NCI-H1694 (cell line): Measurements from ENCODE around the gene KIAA0232.
"Not testable (repeated sequence)": the region's sequence is repeated elsewhere in the genome, so short reads cannot be mapped to it uniquely, and the experiment has no call there.

Source experiments
- DNase-seq: peaks from one replicate; lab custom pipeline; 2025; lab: John Stamatoyannopoulos, UW

Gene KIAA0232

DNA sequence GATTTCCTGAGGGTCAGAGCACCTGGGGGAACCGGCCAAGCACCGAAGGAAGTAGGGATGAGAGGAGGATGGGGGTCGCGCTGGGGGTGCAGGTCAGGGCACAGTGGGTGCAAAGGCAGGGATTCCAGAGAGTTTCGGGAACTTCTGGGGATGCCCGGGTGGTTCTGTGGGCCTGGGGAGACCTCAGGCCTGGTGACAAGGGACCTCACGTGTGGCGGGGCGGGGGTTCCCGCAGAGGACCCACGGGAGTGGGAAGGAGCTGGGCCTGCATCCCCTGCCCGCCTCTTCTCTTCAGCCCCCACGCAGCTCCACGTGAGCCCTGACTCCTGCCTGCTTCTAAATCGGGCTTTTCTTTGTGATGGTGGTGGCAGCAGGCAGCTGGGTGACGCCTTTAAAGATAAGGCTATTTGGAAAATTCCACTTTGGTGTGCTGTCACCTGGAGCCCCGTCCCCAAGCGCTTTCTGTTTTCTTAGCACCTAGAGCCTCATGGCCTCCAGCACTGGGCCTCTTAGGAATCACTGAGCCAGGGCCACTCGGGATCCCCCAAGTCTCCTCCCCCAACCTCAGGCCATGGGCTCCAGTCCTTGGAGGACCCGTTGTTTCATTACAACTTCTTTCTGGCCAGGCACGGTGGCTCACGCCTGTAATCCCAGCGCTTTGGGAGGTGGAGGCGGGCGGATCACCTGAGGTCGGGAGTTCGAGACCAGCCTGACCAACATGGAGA is 120.0 kb downstream of the KIAA0232 start:
- DNase-seq = no peak

DNA sequence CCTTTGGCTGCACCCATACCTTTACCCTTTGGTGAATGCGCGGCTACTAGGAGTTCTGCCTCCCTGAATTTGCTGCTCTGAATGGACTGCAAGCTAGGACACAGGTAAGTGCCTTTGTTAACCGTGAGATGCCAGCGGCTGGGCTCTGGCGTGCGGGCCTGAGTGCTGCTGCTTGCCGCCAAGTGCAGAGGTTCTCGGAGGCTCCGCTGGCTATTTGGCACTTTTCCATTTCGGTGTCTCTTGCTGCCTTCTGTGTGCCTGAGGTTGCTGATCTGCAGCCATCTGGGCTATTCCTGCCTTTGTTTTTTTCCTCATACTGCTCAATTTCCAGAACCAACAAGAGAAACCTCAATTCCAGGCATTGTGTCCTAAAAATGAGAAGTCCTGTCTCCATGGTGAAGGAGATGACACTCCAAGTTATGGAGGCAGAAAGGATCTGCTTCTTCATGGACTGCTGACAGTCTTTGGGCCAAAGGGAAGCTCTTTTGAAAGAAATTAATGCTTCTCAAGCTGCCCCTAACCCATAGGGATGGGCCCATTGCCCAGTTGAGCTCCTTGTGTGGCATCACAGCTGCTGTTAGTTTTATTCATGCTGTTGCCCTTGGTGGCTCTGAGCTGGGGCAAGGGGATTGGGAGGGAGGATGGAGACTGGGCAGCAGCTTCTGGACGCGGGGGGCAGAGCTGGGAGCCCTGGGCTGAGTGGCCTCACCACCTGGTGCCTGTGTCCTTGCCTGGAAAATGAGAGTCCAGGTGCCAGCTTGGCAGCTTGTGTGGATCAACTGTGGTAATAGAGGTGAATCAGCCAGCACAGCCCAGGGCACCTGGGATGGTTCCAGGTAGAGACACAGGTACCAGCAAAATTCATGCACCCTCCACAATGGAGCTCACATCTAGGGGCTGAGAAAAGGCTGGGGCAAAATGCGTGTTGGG is 123.3 kb downstream of the KIAA0232 start:
- DNase-seq = peak; percentile 66

DNA sequence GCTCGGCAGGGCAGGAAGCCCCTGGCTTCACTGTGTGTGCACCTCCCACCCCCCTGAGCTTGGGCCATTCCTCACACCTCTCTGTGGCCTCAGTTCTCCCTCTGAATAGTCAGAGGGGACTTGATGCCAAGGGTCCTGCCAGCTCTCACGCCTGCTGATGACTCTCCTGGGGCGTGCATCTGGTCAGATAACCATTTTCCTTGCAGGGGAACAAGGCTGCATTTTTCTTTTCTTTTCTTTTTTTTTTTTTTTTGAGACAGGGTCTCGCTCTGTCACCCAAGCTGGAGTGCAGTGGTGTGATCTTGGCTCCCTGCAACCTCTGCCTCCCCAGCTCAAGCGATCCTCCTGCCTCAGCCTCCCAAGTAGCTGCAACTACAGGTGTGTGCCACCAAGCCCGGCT is 124.0 kb downstream of the KIAA0232 start:
- not testable (repeated sequence) for DNase-seq

DNA sequence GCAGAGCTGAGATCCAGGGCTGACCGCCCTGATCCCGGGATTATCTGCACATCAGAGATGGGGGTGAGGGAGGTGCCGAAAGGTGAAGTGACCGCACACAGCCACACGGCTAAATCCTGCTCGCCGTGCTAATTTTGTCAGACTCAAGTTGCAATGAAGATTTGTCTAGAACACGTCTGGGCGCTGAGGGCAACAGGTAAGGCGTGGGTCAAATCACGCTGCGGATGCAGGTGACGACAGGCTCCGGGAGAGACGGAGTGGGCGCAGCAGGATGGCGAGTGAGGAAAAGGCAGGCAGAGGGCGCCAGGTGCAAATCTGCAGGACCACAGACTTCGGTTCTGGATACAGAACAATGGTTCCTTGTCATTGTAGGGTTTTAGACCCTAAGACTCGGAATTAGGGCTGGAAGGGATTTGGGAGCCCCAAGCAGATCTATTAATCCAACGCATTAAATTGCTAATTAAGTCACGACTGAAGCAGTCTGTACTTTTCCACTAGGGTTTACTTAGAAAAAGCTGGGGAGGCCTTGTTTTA is 125.2 kb downstream of the KIAA0232 start:
- no peak for DNase-seq

GRCh38 chr4:6908432-6909112 is 126.0 kb downstream of the KIAA0232 start:
- DNase-seq = no peak

DNA sequence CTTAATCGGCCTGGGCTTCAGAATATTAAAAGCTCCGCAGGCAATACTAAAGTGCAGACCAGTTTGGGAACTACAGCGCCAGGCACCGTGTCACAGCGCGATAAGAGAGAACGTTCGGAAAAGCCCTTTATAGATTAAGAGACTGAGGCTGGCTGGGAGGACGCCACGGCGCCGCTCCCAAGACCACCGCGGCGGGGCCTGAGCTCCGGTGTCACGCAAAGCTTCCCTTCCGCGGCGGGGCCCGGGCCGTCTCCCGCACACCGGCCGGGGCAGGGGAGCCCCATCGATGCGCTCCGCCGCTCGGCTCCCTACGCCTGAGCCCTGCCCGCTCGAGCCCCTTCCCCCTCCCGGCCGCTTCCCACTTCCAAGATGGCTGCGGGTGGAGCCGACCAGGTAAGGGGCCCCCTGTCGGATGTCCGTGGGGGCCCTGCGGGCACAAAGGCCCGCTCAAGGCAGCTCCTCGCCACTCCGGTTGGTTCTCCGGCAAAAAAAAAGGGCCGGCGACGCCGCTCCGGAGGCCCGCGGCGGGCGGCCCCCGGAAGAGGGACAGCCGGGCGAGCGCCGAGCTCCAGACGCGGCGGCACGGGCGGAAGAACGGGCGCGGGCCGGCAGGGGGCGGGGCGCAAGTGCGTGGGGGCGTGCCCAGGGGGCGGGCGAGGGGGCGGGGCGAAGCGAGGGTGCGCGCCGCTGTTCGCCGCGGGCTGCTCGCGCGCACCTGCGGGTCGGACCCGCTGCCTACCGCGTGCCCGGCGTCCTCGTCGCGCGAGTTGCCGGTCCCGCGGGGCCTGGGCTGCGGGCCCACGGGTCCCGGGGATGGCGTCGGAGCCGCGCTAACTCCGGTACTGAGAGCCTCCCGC is 126.8 kb downstream of the KIAA0232 start, which contains the start of gene TBC1D14:
TSS of gene TBC1D14 (plus strand) at position 714 of the 857 bp plus-strand sequence. CDS start 13,564 bp downstream, outside the sequence.
- peak; percentile 42 for DNase-seq

GRCh38 chr4:6909970-6910339 is 127.4 kb downstream of the KIAA0232 start:
- DNase-seq = no peak

- no peak for DNase-seq
Measured at GRCh38 chr4:6910340-6910959, 127.9 kb downstream of the KIAA0232 start.

DNA sequence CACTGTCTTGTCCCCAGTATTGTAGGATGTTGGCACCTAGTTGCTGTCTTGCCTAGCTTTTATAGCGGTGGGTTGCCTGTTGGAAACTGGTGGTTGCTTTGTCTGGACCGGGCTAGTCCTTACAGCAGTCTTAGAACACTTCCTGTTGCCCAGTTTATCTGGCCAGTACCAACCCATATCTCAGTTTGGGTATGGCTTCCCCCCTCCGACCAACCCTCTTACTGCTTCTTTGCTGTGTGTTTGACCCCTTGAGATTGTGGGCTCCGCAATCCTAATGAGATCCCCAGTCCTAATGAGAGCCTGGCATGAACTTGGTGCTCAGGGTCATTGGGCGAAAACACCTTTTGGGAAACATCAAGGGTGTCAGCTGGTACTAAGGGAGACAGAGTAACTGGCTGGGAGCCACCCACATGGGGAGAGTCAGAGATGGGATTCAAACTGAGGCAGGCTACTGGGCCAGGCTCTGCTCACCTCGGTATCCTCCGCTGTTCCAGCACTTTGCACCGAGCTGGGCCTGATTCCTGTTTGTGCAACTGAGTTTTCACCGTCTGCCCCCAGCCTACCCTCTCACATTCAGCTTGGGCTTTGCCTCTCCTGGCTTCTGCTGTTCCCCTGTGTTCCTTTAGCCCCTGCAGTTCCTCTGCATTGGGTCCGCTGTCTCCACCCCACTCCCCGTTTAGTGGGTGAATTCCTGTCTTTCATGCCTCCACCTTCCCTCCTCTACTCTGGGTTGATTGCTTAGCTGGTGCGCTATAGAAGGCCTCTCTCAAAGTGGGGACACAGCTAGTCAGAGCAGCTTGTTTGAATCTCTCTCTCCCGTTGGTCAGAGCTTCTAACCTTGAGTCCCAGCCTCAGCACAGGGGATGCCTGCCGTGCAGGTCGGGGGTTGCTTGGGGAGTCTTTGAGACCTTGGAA is 128.7 kb downstream of the KIAA0232 start:
- no peak for DNase-seq

DNA sequence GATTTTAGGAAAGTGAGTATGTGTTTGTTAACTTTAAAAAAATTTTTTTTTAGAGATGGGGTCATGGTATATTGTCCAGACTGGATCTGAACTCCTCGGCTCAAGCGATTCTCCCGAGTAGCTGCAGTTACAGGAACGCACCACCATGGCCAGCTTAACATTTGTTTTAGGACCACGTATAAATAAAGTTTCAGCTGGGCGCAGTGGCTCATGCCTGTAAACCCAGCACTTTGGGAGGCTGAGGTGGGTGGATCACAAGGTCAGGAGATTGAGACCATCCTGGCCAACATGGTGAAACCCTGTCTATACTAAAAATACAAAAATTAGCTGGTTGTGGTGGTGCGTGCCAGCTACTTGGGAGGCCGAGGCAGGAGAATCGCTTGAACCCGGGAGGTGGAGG is 129.4 kb downstream of the KIAA0232 start:
- DNase-seq = not testable (repeated sequence)

DNA sequence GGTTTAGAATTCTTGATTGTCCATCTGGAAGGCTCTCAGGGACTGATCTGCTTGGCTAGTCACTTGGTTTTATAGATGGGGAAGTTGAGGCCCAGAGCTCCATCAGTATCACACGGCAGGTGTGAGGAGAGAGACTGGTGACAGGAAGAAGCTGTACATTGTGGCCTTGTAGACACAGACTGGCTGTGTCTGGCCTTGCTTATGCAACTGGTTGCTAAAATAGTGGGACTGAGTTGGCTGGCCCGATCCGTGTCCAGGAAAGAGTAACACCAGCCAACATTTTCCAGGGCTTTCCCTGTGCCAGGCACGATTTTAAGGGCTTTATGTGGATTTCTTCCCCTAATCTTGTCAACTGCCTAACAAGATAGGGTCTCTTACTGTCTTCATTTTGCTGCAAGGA is 129.9 kb downstream of the KIAA0232 start:
- no peak for DNase-seq

- DNase-seq = no peak
Measured at GRCh38 chr4:6913350-6913905, 130.9 kb downstream of the KIAA0232 start.

DNA sequence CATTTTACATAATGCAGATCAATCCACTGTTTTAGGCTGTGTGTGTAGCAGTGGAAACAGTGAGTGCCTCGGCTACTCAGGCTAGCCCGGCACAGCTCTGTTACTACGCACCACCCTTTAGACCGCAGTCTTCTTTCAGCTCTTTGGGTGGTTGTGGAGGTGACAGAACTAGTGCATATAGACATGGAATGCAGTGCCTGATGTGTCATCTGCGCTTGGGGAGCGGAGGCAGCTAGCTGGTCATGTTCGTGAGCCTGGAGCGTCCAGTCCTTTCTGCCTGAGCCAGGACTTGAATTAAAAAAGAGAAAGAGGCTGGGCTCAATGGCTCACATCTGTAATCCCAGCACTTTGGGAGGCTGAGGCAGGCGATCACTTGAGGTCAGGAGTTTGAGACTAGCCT is 131.9 kb downstream of the KIAA0232 start:
- DNase-seq = no peak

DNA sequence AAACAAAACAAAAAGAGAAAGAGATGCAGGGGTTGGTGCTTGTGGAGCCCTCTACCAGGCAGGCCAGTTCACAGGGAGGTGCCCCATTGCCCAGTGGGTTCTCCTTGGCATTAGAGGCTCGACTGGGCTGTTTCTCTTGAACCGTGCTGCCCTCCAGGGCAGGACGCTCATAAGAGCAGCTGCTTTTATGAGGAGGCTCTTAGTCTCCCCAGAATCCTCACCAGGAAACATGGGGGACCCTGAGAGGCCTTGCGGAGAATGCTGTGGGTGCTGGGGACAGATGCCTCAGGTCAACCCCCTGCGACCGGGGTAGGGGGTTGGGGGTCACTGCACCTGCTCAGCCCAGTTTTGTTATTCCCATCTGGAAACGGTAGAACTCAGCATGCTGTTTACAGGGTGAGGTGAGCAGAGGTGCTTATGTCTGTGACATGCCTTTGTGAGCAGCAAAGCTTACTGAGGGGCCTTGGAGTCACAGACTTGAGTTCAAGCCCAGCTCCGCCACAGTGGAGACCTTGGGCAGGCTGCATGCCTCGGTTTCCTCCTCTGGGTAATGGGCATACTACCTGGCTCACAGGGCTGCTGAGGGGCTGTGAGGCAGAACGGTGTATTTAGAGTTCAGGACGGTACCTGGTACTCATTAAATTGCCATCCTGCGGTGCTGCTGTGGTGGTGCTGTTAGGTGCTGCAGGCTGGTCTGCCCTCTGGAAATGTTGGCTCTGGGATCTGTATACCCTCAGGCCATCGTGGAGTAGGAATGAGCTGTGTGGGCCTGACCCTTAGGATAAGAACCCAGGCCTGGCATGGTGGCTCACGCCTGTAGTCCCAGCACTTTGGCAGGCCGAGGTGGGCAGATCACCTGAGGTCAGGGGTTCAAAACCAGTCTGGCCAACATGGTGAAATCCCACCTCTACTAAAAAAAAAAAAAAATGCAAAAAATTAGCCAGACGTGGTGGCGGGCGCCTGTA is 132.8 kb downstream of the KIAA0232 start:
- DNase-seq = no peak

DNA sequence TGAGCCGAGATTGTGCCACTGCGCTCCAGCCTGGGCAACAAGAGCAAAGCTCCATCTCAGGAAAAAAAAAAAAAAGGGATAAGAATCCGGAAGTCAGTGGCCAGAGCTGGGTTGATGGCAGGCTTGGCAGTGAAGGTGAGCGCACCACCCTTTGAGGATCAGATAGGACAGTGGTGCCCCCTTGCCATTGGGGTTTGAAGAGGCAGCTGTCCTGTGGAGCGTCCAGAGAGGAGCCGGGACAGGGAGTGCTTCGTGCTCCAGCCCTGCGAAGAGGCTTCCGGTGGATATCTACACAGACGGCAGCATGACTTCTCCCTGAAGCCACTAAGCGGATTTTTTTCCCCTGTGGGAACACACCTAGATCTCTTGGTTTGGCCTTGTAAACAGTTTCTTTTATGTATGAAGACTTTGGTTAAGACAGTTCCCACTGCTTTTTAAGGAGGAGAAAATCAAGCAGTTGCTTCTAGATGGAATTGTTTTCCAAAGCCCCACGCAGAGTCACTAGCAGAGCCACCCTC is 133.6 kb downstream of the KIAA0232 start:
- no peak for DNase-seq

- no peak for DNase-seq
Measured at GRCh38 chr4:6916587-6917460, 134.3 kb downstream of the KIAA0232 start.
